ENCODE data around the gene ZNF500. TPM values are rescaled to one million over a fixed set of nuclear protein-coding genes. Genes with fewer than 3 reads are reported as not detected.

ZNF500 gene
- total RNA-seq, 1 experiment from 2014 or later, result 29.2 TPM

- Histone ChIP-seq H3K9me3 (ENCODE audit: insufficient read depth, low read depth) (no peaks in the 10 kb centered on the region), H3K9me2 (ENCODE audit: insufficient read depth) (no peaks in the 10 kb centered on the region), H3K79me2 (ENCODE audit: low read depth) (peaks cover 25% of the 10 kb centered on the region), H2AFZ (no peak overlapping the region), H3K4me2 (no peak overlapping the region), H3K4me3 (no peak overlapping the region), H4K20me1 (ENCODE audit: insufficient read depth) (no peaks in the 10 kb centered on the region), H3K27ac (no peak overlapping the region), H3K36me3 (ENCODE audit: low read depth) (no peaks in the 10 kb centered on the region; the same call in 1 of the 2 replicates), H3F3A (ENCODE audit: insufficient read depth, low read depth) (peaks cover 25% of the 10 kb centered on the region), H3K4me1 (replicated peaks; ENCODE audit: insufficient read depth) (peaks cover 31% of the 10 kb centered on the region), H3K27me3 (ENCODE audit: insufficient read depth, low read depth) (no peaks in the 10 kb centered on the region)
- BruUV-seq (replicated peaks), result no TSS peak
- TF ChIP-seq EZH2 (IDR thresholded peaks at IDR 0.05; ENCODE audit: low read depth), result no peak
- TF ChIP-seq, protein P1, sequence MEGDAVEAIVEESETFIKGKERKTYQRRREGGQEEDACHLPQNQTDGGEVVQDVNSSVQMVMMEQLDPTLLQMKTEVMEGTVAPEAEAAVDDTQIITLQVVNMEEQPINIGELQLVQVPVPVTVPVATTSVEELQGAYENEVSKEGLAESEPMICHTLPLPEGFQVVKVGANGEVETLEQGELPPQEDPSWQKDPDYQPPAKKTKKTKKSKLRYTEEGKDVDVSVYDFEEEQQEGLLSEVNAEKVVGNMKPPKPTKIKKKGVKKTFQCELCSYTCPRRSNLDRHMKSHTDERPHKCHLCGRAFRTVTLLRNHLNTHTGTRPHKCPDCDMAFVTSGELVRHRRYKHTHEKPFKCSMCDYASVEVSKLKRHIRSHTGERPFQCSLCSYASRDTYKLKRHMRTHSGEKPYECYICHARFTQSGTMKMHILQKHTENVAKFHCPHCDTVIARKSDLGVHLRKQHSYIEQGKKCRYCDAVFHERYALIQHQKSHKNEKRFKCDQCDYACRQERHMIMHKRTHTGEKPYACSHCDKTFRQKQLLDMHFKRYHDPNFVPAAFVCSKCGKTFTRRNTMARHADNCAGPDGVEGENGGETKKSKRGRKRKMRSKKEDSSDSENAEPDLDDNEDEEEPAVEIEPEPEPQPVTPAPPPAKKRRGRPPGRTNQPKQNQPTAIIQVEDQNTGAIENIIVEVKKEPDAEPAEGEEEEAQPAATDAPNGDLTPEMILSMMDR (conservative IDR thresholded peaks at IDR 0.05), result no peak
- ChIA-PET CTCF (no interaction called here), POLR2A (ENCODE audit: unreplicated experiment) (interaction anchor here (0.6 kb wide), 2 partner anchors 10 to 64 kb away, joined by 3 to 4 read pairs; partner anchors contain the start of gene DNAAF8)
- intact Hi-C loops (cut with micrococcal nuclease; ENCODE audit: unreplicated experiment), result no loop called here
- no peak for DNase-seq
These were observed 31.5 kb upstream of the ZNF500 start for GRCh38 chr16:4798456-4798855.

GRCh38 chr16:4797805-4798252 lies 30.9 kb upstream of the ZNF500 start:
- Histone ChIP-seq H3K4me1 (replicated peaks; ENCODE audit: insufficient read depth) (peaks cover 27% of the 10 kb centered on the region), H3K36me3 (ENCODE audit: low read depth) (no peaks in the 10 kb centered on the region; the same call in 1 of the 2 replicates), H4K20me1 (ENCODE audit: insufficient read depth) (no peaks in the 10 kb centered on the region), H3F3A (ENCODE audit: insufficient read depth, low read depth) (peaks cover 23% of the 10 kb centered on the region), H3K27ac (no peak overlapping the region), H3K9me2 (ENCODE audit: insufficient read depth) (no peaks in the 10 kb centered on the region), H3K27me3 (ENCODE audit: insufficient read depth, low read depth) (no peaks in the 10 kb centered on the region), H3K9me3 (ENCODE audit: insufficient read depth, low read depth) (no peaks in the 10 kb centered on the region), H2AFZ (no peak overlapping the region), H3K4me3 (no peak overlapping the region), H3K79me2 (ENCODE audit: low read depth) (peaks cover 25% of the 10 kb centered on the region), H3K4me2 (no peak overlapping the region)
- BruUV-seq (replicated peaks), result no TSS peak
- no peak for TF ChIP-seq EZH2 (IDR thresholded peaks at IDR 0.05; ENCODE audit: low read depth)
- TF ChIP-seq, protein P1 (conservative IDR thresholded peaks at IDR 0.05), result no peak
- no peak for DNase-seq
- POLR2A ChIA-PET (ENCODE audit: unreplicated experiment), result no interaction called here
- intact Hi-C loops (cut with micrococcal nuclease; ENCODE audit: unreplicated experiment), result no loop called here
- CTCF ChIA-PET, result no interaction called here

DNA sequence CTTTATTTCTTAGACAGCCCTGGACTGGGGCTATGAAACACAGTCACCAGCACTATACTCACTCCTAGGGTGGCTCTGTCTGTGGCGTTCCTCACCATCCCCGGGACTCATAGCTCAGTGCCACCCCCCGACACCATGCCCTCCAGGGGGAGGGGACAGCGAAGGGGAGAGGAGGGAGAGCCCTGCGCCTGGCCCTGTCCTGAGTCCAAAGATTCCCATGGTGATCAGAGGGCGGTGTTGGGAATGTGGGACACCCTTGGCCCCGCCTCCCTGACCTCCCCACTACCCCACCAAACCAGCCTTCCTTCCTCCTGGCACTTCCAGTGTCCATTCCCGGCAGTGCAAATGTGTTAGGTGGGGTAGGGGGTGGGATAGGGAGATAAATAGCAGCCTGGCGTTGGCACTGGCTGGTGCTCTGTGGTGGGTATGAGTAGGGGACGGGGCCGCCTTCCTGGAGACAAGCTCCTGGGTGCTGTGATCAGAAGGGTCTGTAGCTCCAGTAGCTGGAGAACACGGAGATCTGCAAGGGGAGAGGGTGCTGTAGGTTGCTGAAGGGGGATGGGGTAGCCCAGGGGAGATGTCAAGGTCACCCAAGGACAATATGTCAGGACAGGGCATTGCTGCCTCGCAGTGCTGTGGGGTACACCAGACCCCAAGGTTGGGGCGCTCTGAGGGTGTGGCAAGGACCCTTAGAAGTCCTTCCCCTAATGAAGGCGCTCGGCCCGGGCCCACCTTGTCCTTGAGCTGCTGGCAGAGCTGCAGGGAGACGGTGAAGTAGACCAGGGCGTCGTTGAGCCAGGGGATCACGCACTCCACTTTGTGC lies 30.2 kb upstream of the ZNF500 start:
- no TSS peak for BruUV-seq (replicated peaks)
- Histone ChIP-seq H4K20me1 (ENCODE audit: insufficient read depth) (no peaks in the 10 kb centered on the region), H3K4me3 (no peak overlapping the region; the same call in 1 of the 2 replicates), H3K4me1 (replicated peaks; ENCODE audit: insufficient read depth) (peaks cover 27% of the 10 kb centered on the region), H3K79me2 (ENCODE audit: low read depth) (peaks cover 25% of the 10 kb centered on the region), H3K36me3 (ENCODE audit: low read depth) (no peaks in the 10 kb centered on the region; the same call in 1 of the 2 replicates), H3K4me2 (peak overlapping the region; percentile 96; the same call in 1 of the 2 replicates), H3K9me2 (ENCODE audit: insufficient read depth) (no peaks in the 10 kb centered on the region), H3K27me3 (ENCODE audit: insufficient read depth, low read depth) (no peaks in the 10 kb centered on the region), H3F3A (ENCODE audit: insufficient read depth, low read depth) (peaks cover 23% of the 10 kb centered on the region), H3K27ac (no peak overlapping the region), H2AFZ (no peak overlapping the region), H3K9me3 (ENCODE audit: insufficient read depth, low read depth) (no peaks in the 10 kb centered on the region)
- CTCF ChIA-PET, result no interaction called here
- no peak for DNase-seq
- POLR2A ChIA-PET (ENCODE audit: unreplicated experiment), result no interaction called here
- intact Hi-C loops (cut with micrococcal nuclease; ENCODE audit: unreplicated experiment), result no loop called here
- TF ChIP-seq, protein P1 (conservative IDR thresholded peaks at IDR 0.05), result no peak
- no peak for TF ChIP-seq EZH2 (IDR thresholded peaks at IDR 0.05; ENCODE audit: low read depth)
